Panc1 (cell line): Measurements from ENCODE around the gene CDCA4.

ENCODE experiments used
- POLR2AphosphoS5 ChIP-seq: IDR thresholded peaks from 2 replicates; pipeline ENCODE4 v1.6.1; 2012; ENCODE audit warnings: mild to moderate bottlenecking, low read depth, low read length, moderate library complexity
- SIN3A ChIP-seq: IDR thresholded peaks from 2 replicates; pipeline ENCODE4 v1.6.1; 2012; ENCODE audit warnings: low read depth, mild to moderate bottlenecking, low read length, moderate library complexity, borderline replicate concordance; ENCODE audit not compliant: insufficient read depth
- TCF7L2 ChIP-seq: IDR thresholded peaks from 2 replicates; pipeline ENCODE4 v1.6.1; 2011; ENCODE audit warnings: mild to moderate bottlenecking, low read depth, low read length, inconsistent platforms
- TF ChIP-seq, protein P1 (sequence below): fragments of 450-650 bp; IDR thresholded peaks from 2 replicates; pipeline ENCODE4 v1.5.1; 2017; ENCODE audit warnings: mild to moderate bottlenecking
- TF ChIP-seq, protein P2 (sequence below), 2 experiments: IDR thresholded peaks; 2 replicates each; pipeline ENCODE4 v1.6.1; 2011 to 2012; ENCODE audit warnings: low read depth in 2 of 2, control low read depth in 1 of 2, low read length in 1 of 2, mild to moderate bottlenecking in 1 of 2, moderate library complexity in 1 of 2; ENCODE audit not compliant: insufficient read depth in 1 of 2

DNA sequence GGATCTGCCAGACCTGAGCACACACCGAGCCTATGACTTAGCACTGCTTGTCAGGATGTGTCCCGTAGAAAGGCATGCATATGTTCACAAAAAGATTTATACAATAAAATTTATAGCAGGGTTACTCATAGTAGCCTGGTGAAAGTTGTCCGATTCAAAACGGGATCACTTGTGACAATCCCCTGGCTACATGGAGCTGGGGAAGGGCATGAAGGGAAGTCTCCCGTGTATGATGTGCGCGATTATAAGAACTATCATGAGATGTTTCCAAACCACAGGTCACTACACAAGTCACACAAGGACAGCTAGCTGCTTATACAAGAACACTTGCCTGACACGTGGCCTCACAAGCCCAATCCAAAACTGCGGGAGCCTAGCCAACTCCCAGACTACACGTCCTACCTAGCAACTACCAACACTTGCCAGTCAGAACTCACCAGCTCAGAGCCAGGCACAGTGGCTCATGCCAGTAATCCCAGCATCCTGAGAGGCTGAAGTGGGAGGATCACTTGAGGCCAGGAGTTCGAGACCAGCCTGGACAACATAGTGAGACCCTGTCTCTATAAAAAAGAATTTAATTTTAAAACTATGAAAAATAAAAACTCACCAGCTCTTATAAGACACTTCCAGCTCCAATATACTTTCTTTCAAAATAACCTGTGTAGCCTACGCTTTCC is 7.5 kb upstream of the CDCA4 start:
- TF ChIP-seq, protein P1, sequence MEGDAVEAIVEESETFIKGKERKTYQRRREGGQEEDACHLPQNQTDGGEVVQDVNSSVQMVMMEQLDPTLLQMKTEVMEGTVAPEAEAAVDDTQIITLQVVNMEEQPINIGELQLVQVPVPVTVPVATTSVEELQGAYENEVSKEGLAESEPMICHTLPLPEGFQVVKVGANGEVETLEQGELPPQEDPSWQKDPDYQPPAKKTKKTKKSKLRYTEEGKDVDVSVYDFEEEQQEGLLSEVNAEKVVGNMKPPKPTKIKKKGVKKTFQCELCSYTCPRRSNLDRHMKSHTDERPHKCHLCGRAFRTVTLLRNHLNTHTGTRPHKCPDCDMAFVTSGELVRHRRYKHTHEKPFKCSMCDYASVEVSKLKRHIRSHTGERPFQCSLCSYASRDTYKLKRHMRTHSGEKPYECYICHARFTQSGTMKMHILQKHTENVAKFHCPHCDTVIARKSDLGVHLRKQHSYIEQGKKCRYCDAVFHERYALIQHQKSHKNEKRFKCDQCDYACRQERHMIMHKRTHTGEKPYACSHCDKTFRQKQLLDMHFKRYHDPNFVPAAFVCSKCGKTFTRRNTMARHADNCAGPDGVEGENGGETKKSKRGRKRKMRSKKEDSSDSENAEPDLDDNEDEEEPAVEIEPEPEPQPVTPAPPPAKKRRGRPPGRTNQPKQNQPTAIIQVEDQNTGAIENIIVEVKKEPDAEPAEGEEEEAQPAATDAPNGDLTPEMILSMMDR = no peak
- TF ChIP-seq, protein P2, sequence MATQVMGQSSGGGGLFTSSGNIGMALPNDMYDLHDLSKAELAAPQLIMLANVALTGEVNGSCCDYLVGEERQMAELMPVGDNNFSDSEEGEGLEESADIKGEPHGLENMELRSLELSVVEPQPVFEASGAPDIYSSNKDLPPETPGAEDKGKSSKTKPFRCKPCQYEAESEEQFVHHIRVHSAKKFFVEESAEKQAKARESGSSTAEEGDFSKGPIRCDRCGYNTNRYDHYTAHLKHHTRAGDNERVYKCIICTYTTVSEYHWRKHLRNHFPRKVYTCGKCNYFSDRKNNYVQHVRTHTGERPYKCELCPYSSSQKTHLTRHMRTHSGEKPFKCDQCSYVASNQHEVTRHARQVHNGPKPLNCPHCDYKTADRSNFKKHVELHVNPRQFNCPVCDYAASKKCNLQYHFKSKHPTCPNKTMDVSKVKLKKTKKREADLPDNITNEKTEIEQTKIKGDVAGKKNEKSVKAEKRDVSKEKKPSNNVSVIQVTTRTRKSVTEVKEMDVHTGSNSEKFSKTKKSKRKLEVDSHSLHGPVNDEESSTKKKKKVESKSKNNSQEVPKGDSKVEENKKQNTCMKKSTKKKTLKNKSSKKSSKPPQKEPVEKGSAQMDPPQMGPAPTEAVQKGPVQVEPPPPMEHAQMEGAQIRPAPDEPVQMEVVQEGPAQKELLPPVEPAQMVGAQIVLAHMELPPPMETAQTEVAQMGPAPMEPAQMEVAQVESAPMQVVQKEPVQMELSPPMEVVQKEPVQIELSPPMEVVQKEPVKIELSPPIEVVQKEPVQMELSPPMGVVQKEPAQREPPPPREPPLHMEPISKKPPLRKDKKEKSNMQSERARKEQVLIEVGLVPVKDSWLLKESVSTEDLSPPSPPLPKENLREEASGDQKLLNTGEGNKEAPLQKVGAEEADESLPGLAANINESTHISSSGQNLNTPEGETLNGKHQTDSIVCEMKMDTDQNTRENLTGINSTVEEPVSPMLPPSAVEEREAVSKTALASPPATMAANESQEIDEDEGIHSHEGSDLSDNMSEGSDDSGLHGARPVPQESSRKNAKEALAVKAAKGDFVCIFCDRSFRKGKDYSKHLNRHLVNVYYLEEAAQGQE (IDR thresholded peaks at IDR 0.05; ENCODE audit: insufficient read depth in 1 of 2, low read depth in 2 of 2, low read length in 1 of 2) = no peak
- TF ChIP-seq TCF7L2 (no peak), POLR2AphosphoS5 (no peak), SIN3A (no peak)
